ENCODE data around the gene B3GALT5. TPM values are rescaled to one million over a fixed set of nuclear protein-coding genes. Genes with fewer than 3 reads are reported as not detected.

The B3GALT5 gene
- total and polyA plus RNA-seq, 3 donors from 2014 or later = 1.0 to 2.8 (median 2.7) TPM

GRCh38 chr21:39674801-39675200 is 62.1 kb downstream of the B3GALT5 start:
- Histone ChIP-seq H3K36me3 (ENCODE audit: low read depth, missing control alignments) (no peaks in the 10 kb centered on the region), H3K4me1 (no peaks in the 10 kb centered on the region), H3K9me3 (no peaks in the 10 kb centered on the region), H3K4me3 (no peak overlapping the region), H3K27me3 (no peaks in the 10 kb centered on the region), H3K27ac (no peak overlapping the region)
- TF ChIP-seq CTCF (IDR thresholded peaks at IDR 0.05) (no peak), POLR2A (IDR thresholded peaks at IDR 0.05) (no peak)
- intact Hi-C loops (cut with DNase I; ENCODE audit: low total_unique reads) = no loop called here
- no peak for DNase-seq
- WGBS, 2 donors = 76 to 85% methylated on average over 10 of the region's 10 CpGs

- Histone ChIP-seq H3K4me1 (no peaks in the 10 kb centered on the region), H3K9me3 (no peaks in the 10 kb centered on the region), H3K27me3 (no peaks in the 10 kb centered on the region), H3K36me3 (ENCODE audit: low read depth, missing control alignments) (no peaks in the 10 kb centered on the region), H3K4me3 (no peak overlapping the region), H3K27ac (no peak overlapping the region)
- no peak for DNase-seq
- TF ChIP-seq CTCF (IDR thresholded peaks at IDR 0.05) = no peak
- TF ChIP-seq POLR2A (IDR thresholded peaks at IDR 0.05) = no peak
- intact Hi-C loops (cut with DNase I; ENCODE audit: low total_unique reads) = no loop called here
- WGBS, 2 donors = 87 to 88% methylated on average over 12 of the region's 12 CpGs
Measured at GRCh38 chr21:39675590-39675989, 62.9 kb downstream of the B3GALT5 start.

- Histone ChIP-seq H3K4me3 (no peak overlapping the region), H3K9me3 (no peaks in the 10 kb centered on the region), H3K27ac (no peak overlapping the region), H3K4me1 (no peaks in the 10 kb centered on the region), H3K27me3 (no peaks in the 10 kb centered on the region), H3K36me3 (ENCODE audit: low read depth, missing control alignments) (no peaks in the 10 kb centered on the region)
- WGBS, 2 donors = 48 to 58% methylated on average over 14 of the region's 14 CpGs
- DNase-seq = no peak
- intact Hi-C loops (cut with DNase I; ENCODE audit: low total_unique reads) = no loop called here
- no peak for TF ChIP-seq CTCF (IDR thresholded peaks at IDR 0.05)
- TF ChIP-seq POLR2A (IDR thresholded peaks at IDR 0.05) = no peak
Measured at GRCh38 chr21:39675993-39676661, 63.4 kb downstream of the B3GALT5 start.

- Histone ChIP-seq H3K27me3 (no peaks in the 10 kb centered on the region), H3K4me1 (no peaks in the 10 kb centered on the region), H3K36me3 (ENCODE audit: low read depth, missing control alignments) (no peaks in the 10 kb centered on the region), H3K9me3 (no peaks in the 10 kb centered on the region), H3K4me3 (no peak overlapping the region), H3K27ac (no peak overlapping the region)
- intact Hi-C loops (cut with DNase I; ENCODE audit: low total_unique reads) = no loop called here
- no peak for DNase-seq
- 93 to 96% methylated on average over 4 of the region's 4 CpGs for WGBS, 2 donors
- TF ChIP-seq POLR2A (IDR thresholded peaks at IDR 0.05) = no peak
- TF ChIP-seq CTCF (IDR thresholded peaks at IDR 0.05) = no peak
Measured at GRCh38 chr21:39680216-39680615, 67.5 kb downstream of the B3GALT5 start.

GRCh38 chr21:39681257-39681656 is 68.5 kb downstream of the B3GALT5 start:
- no peaks in the 10 kb centered on the region for H3K36me3 ChIP-seq (ENCODE audit: low read depth, missing control alignments)
- H3K27me3 ChIP-seq = no peaks in the 10 kb centered on the region
- no peak for DNase-seq
- H3K4me1 ChIP-seq = no peaks in the 10 kb centered on the region
- intact Hi-C loops (cut with DNase I; ENCODE audit: low total_unique reads) = no loop called here
- no peak overlapping the region for H3K27ac ChIP-seq
- 53 to 65% methylated on average over 4 of the region's 4 CpGs for WGBS, 2 donors
- H3K4me3 ChIP-seq = no peak overlapping the region
- no peak for TF ChIP-seq POLR2A (IDR thresholded peaks at IDR 0.05)
- TF ChIP-seq CTCF (IDR thresholded peaks at IDR 0.05) = no peak
- H3K9me3 ChIP-seq = no peaks in the 10 kb centered on the region

Data from testis (tissue), 3 donors.